Prostate gland (tissue), 2 donors: ENCODE data around the gene RAB20. TPM values are rescaled to one million over a fixed set of nuclear protein-coding genes. Genes with fewer than 3 reads are reported as not detected.

Source experiments
- DNase-seq: peaks from one replicate; pipeline ENCODE4 v3.0.0-alpha.2; 2019; ENCODE audit warnings: low spot score
- H3K27ac ChIP-seq, 2 donors: fragments of 200-600 bp; sonication (generic); 2 replicates each; pipeline ENCODE4 v1.5.1; 2017 to 2019
- H3K27me3 ChIP-seq: fragments of 200-600 bp; sonication (generic); replicated peaks from 2 replicates; pipeline ENCODE4 v1.5.1; 2019; ENCODE audit not compliant: insufficient read depth
- H3K36me3 ChIP-seq, 2 donors: fragments of 200-600 bp; sonication (generic); 1 replicate in 1 of 2; 2 replicates in 1 of 2; pipeline versions ENCODE4 v1.5.1 to v1.8.1; 2017 to 2019
- H3K4me1 ChIP-seq: fragments of 200-600 bp; sonication (generic); replicated peaks from 2 replicates; pipeline ENCODE4 v1.5.1; 2019
- H3K4me3 ChIP-seq, 2 donors: fragments of 200-600 bp; sonication (generic); 2 replicates each; pipeline ENCODE4 v1.5.1; 2017 to 2019
- H3K9me3 ChIP-seq: fragments of 200-600 bp; sonication (generic); 2 replicates; pipeline ENCODE4 v1.5.1; 2017
- CTCF ChIP-seq, 4 experiments: fragments of 200-600 bp in 2 of 4; fragments of 450-650 bp in 2 of 4; sonication (generic) in 2 of 4; IDR thresholded peaks; 1 replicate in 3 of 4; 2 replicates in 1 of 4; pipeline ENCODE4 v1.5.1; 2016 to 2019; ENCODE audit warnings: antibody characterized with exemption in 4 of 4, mild to moderate bottlenecking in 2 of 4, moderate library complexity in 2 of 4
- POLR2A ChIP-seq: fragments of 450-650 bp; IDR thresholded peaks from one replicate; pipeline ENCODE4 v1.6.1; 2016; ENCODE audit warnings: antibody characterized with exemption, mild to moderate bottlenecking
- POLR2AphosphoS5 ChIP-seq: sonication (generic); formaldehyde crosslinking; IDR thresholded peaks from one replicate; pipeline ENCODE4 v1.6.1; 2017; ENCODE audit warnings: antibody characterized with exemption
- WGBS: methylation state at CpG from one replicate; pipeline ENCODE4 v1.1.5; 2018; 5-methylcytosine and 5-hydroxymethylcytosine counted together
- intact Hi-C: fragments of 100-400 bp; cut with DNase I; formaldehyde crosslinking; loops from one replicate; pipeline ENCODE4 v1.14.2; 2022
- total RNA-seq, 2 donors: library from RNA; depleted of rRNA; stranded (reverse); fragments of >200 nt; gene quantifications; one replicate each; pipeline ENCODE4 v1.1.0, GENCODE V29; 2016

Gene RAB20
- total RNA-seq, 2 donors from 2014 or later = 24.0 to 42.1 TPM

GRCh38 chr13:110485604-110486003, 75.9 kb downstream of the RAB20 start:
- DNase-seq = no peak
- intact Hi-C loops = no loop called here
- Histone ChIP-seq H3K36me3 (no peaks in the 10 kb centered on the region), H3K27ac (no peak overlapping the region), H3K9me3 (no peaks in the 10 kb centered on the region), H3K4me3 (no peak overlapping the region), H3K27me3 (no peaks in the 10 kb centered on the region), H3K4me1 (no peaks in the 10 kb centered on the region)
- TF ChIP-seq CTCF (IDR thresholded peaks at IDR 0.05) = no peak
- no peak for TF ChIP-seq POLR2A
- TF ChIP-seq POLR2AphosphoS5 = no peak
- 64% methylated on average over 9 of the region's 9 CpGs for WGBS

GRCh38 chr13:110484290-110485048, 77.1 kb downstream of the RAB20 start:
- Histone ChIP-seq H3K36me3 (no peaks in the 10 kb centered on the region), H3K4me3 (no peak overlapping the region), H3K27me3 (no peaks in the 10 kb centered on the region), H3K9me3 (no peaks in the 10 kb centered on the region), H3K27ac (no peak overlapping the region), H3K4me1 (no peaks in the 10 kb centered on the region)
- intact Hi-C loops = no loop called here
- 93% methylated on average over 18 of the region's 18 CpGs for WGBS
- DNase-seq = no peak
- TF ChIP-seq POLR2AphosphoS5 (no peak), CTCF (IDR thresholded peaks at IDR 0.05) (no peak), POLR2A (no peak)

GRCh38 chr13:110483386-110483968, 78.0 kb downstream of the RAB20 start:
- intact Hi-C loops = no loop called here
- H3K27ac ChIP-seq = no peak overlapping the region

DNA sequence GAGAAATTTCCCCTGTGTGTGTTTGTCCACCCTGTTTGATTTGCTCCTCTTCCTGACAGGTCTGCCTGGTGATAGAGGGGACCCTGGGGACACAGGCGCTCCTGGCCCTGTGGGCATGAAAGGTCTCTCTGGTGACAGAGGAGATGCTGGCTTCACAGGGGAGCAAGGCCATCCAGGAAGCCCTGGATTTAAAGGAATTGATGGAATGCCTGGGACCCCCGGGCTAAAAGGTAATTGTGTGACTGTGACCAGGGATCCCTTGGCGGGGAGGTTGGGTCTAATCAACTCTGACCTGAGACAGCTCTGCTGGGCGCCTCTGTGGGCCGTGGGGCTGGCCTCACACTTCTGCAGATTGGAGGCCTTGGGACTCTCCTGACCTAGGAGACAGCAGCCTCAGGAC, 81.4 kb downstream of the RAB20 start:
- no peak overlapping the region for H3K27ac ChIP-seq
- whole genome bisulfite sequencing = 80% methylated on average over 5 of the region's 5 CpGs
- H3K4me1 ChIP-seq = no peaks in the 10 kb centered on the region
- no peak for TF ChIP-seq POLR2A
- no peak for TF ChIP-seq CTCF (IDR thresholded peaks at IDR 0.05)
- TF ChIP-seq POLR2AphosphoS5 = no peak
- no peaks in the 10 kb centered on the region for H3K36me3 ChIP-seq
- intact Hi-C loops = no loop called here
- H3K27me3 ChIP-seq = no peaks in the 10 kb centered on the region
- no peak for DNase-seq
- H3K4me3 ChIP-seq = no peak overlapping the region
- H3K9me3 ChIP-seq = no peaks in the 10 kb centered on the region

More at GRCh38 chr13:110483386-110483968, 78.0 kb downstream of the RAB20 start:
- no peaks in the 10 kb centered on the region for H3K9me3 ChIP-seq
- no peak for DNase-seq
- H3K36me3 ChIP-seq = no peaks in the 10 kb centered on the region
- H3K27me3 ChIP-seq = no peaks in the 10 kb centered on the region
- no peak for TF ChIP-seq POLR2A
- TF ChIP-seq CTCF (IDR thresholded peaks at IDR 0.05) = no peak
- TF ChIP-seq POLR2AphosphoS5 = no peak
- WGBS = 83% methylated on average over 13 of the region's 13 CpGs
- no peaks in the 10 kb centered on the region for H3K4me1 ChIP-seq
- no peak overlapping the region for H3K4me3 ChIP-seq

GRCh38 chr13:110479648-110480047, 81.9 kb downstream of the RAB20 start:
- H3K27me3 ChIP-seq = no peaks in the 10 kb centered on the region
- H3K36me3 ChIP-seq = no peaks in the 10 kb centered on the region
- no peak overlapping the region for H3K27ac ChIP-seq
- DNase-seq = no peak
- intact Hi-C loops = no loop called here
- no peak overlapping the region for H3K4me3 ChIP-seq
- WGBS = 81% methylated on average over 11 of the region's 11 CpGs
- TF ChIP-seq CTCF (IDR thresholded peaks at IDR 0.05) = no peak
- TF ChIP-seq POLR2A = no peak
- TF ChIP-seq POLR2AphosphoS5 = no peak
- no peaks in the 10 kb centered on the region for H3K4me1 ChIP-seq
- no peaks in the 10 kb centered on the region for H3K9me3 ChIP-seq
